GM08714 (cell line): ENCODE data around the gene NUTM1.
A peak's percentile ranks its signal among the peaks of the same experiment; 100 is the strongest.
"Not testable (repeated sequence)": the region's sequence is repeated elsewhere in the genome, so short reads cannot be mapped to it uniquely, and the experiment has no call there.

ENCODE experiments used
- H3K4me3 ChIP-seq: fragments of 200-500 bp; sonication (Bioruptor generic); 2 replicates; pipeline ENCODE4 v1.5.1; 2014; ENCODE audit warnings: mild to moderate bottlenecking, low read length, inconsistent platforms
- ZNF274 ChIP-seq: IDR thresholded peaks from 2 replicates; pipeline ENCODE4 v1.6.1; 2012; ENCODE audit warnings: mild to moderate bottlenecking, low read depth, low read length

The NUTM1 gene

GRCh38 chr15:34365836-34366235, 22.7 kb downstream of the NUTM1 start:
- peak overlapping the region; percentile 82; the same call in 1 of the 2 replicates for H3K4me3 ChIP-seq
- TF ChIP-seq ZNF274 = no peak

- no peak for TF ChIP-seq ZNF274
- H3K4me3 ChIP-seq = peak overlapping the region; percentile 82
These were observed 23.4 kb downstream of the NUTM1 start for GRCh38 chr15:34366271-34367065.

- H3K4me3 ChIP-seq = peak within 1 kb of the TSS; percentile 94
- no peak for TF ChIP-seq ZNF274
These were observed 24.3 kb downstream of the NUTM1 start, which contains the start of gene LPCAT4 for GRCh38 chr15:34367101-34368081. LPCAT4 (minus strand) TSS chr15:34367196; CDS start chr15:34367100, 96 bp downstream.

GRCh38 chr15:34370129-34370528, 27.0 kb downstream of the NUTM1 start:
- TF ChIP-seq ZNF274 = no peak
- no peak overlapping the region for H3K4me3 ChIP-seq

GRCh38 chr15:34370643-34371042, 27.5 kb downstream of the NUTM1 start:
- H3K4me3 ChIP-seq = no peak overlapping the region
- no peak for TF ChIP-seq ZNF274

GRCh38 chr15:34373951-34374350, 30.8 kb downstream of the NUTM1 start:
- no peak overlapping the region for H3K4me3 ChIP-seq
- TF ChIP-seq ZNF274 = no peak

GRCh38 chr15:34374816-34375215, 31.7 kb downstream of the NUTM1 start:
- no peak for TF ChIP-seq ZNF274
- H3K4me3 ChIP-seq = no peak overlapping the region

- H3K4me3 ChIP-seq = not testable (repeated sequence)
These were observed 32.4 kb downstream of the NUTM1 start for GRCh38 chr15:34375541-34375940.

- no peak for TF ChIP-seq ZNF274
- no peak overlapping the region for H3K4me3 ChIP-seq
These were observed 33.7 kb downstream of the NUTM1 start for GRCh38 chr15:34376856-34377255.

GRCh38 chr15:34380491-34380890, 37.4 kb downstream of the NUTM1 start:
- H3K4me3 ChIP-seq = not testable (repeated sequence)

GRCh38 chr15:34381829-34382521, 38.9 kb downstream of the NUTM1 start:
- not testable (repeated sequence) for H3K4me3 ChIP-seq

- H3K4me3 ChIP-seq = not testable (repeated sequence)
These were observed 46.5 kb downstream of the NUTM1 start for GRCh38 chr15:34389594-34390086.

GRCh38 chr15:34392981-34393380, 49.9 kb downstream of the NUTM1 start:
- H3K4me3 ChIP-seq = not testable (repeated sequence)

GRCh38 chr15:34397637-34398259, 54.6 kb downstream of the NUTM1 start:
- not testable (repeated sequence) for H3K4me3 ChIP-seq

- H3K4me3 ChIP-seq = not testable (repeated sequence)
These were observed 60.1 kb downstream of the NUTM1 start for GRCh38 chr15:34403160-34403598.

GRCh38 chr15:34403899-34404298, 60.8 kb downstream of the NUTM1 start:
- not testable (repeated sequence) for H3K4me3 ChIP-seq
